ENCODE data around the gene SPN. TPM values are rescaled to one million over a fixed set of nuclear protein-coding genes. Genes with fewer than 3 reads are reported as not detected.

The SPN gene
- total and polyA plus RNA-seq, 9 of the 15 experiments (the other 6 are each of a cell fraction or from before 2014, with no cell fraction given): 24.3 to 225 (median 79.4) TPM

GRCh38 chr16:29700253-29700987 is 37.4 kb downstream of the SPN start (continued):
- TF ChIP-seq MED1 (CRISPR knock-in tag; IDR thresholded peaks at IDR 0.05; ENCODE audit: borderline replicate concordance) (no peak), ATF7 (IDR thresholded peaks at IDR 0.05) (0 out of 2 replicates have a peak, but pooled peaks have one; percentile 15), ARID1B (IDR thresholded peaks at IDR 0.05) (no peak), MGA (IDR thresholded peaks at IDR 0.05) (no peak), XRCC5 (IDR thresholded peaks at IDR 0.05; ENCODE audit: low read depth, low read length) (peak; percentile 52; the same call in 1 of the 2 replicates), RNF219 (CRISPR knock-in tag; IDR thresholded peaks at IDR 0.05) (no peak), SRSF9 (IDR thresholded peaks at IDR 0.05; ENCODE audit: borderline replicate concordance, low read depth, low read length) (no peak), RBM15 (IDR thresholded peaks at IDR 0.05; ENCODE audit: insufficient read depth, low read length) (no peak), IRF1 (CRISPR knock-in tag; IDR thresholded peaks at IDR 0.05; ENCODE audit: borderline replicate concordance) (no peak), ZFP91 (CRISPR knock-in tag; IDR thresholded peaks at IDR 0.05) (no peak)
